ENCODE measurements around the gene NRDC.

DNA sequence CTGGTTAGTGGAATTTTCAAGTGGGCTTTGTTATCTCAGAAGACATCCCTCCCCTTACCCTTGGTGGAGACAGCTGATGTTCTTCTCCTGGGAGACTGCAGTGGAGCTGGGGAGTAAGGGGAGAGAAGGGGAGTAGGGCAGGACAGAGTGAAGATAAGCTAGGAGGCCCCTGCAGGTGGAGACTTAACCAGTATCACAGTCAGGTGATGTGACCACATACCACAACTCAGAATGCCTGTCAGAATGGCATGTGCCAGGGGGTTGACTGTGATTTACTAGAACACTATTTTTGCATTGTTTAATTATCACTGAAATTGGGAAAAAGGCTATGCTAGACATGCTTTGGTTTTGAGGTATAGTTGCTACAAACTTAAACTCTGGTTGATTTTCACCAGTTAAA, 124.6 kb downstream of the NRDC start:
- TF ChIP-seq, protein P1, sequence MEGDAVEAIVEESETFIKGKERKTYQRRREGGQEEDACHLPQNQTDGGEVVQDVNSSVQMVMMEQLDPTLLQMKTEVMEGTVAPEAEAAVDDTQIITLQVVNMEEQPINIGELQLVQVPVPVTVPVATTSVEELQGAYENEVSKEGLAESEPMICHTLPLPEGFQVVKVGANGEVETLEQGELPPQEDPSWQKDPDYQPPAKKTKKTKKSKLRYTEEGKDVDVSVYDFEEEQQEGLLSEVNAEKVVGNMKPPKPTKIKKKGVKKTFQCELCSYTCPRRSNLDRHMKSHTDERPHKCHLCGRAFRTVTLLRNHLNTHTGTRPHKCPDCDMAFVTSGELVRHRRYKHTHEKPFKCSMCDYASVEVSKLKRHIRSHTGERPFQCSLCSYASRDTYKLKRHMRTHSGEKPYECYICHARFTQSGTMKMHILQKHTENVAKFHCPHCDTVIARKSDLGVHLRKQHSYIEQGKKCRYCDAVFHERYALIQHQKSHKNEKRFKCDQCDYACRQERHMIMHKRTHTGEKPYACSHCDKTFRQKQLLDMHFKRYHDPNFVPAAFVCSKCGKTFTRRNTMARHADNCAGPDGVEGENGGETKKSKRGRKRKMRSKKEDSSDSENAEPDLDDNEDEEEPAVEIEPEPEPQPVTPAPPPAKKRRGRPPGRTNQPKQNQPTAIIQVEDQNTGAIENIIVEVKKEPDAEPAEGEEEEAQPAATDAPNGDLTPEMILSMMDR (IDR thresholded peaks at IDR 0.05) = no peak
- no peak for TF ChIP-seq EZH2 (IDR thresholded peaks at IDR 0.05)
